Posterior vena cava (tissue), 2 donors: Measurements from ENCODE around the gene BRAF. TPM values are rescaled to one million over a fixed set of nuclear protein-coding genes. Genes with fewer than 3 reads are reported as not detected.
"Not testable (repeated sequence)": the region's sequence is repeated elsewhere in the genome, so short reads cannot be mapped to it uniquely, and the experiment has no call there.

Source experiments
- DNase-seq: peaks from one replicate; pipeline ENCODE4 v3.0.0-alpha.2; 2020; ENCODE audit warnings: low spot score
- intact Hi-C, 2 donors: fragments of 100-400 bp; cut with DNase I; formaldehyde crosslinking; loops; one replicate each; pipeline versions ENCODE4 v1.14.1 to v1.14.2; 2022 to 2023
- total RNA-seq, 2 donors: library from RNA; stranded (reverse); fragmentation: NEBNext Ultra II Directional; extraction: Animal tissue kit (Norgen Biotek cat#: 25700); gene quantifications; one replicate each; pipeline ENCODE4 v1.2.1, GENCODE V29; 2021
- donor health status: DM: yes; HTN: yes; CAD: no.
- donor health status: DM: yes; HTN: yes; CAD: no.

The BRAF gene
- total RNA-seq, 2 donors from 2014 or later, result 32.9 to 39.8 TPM

DNA sequence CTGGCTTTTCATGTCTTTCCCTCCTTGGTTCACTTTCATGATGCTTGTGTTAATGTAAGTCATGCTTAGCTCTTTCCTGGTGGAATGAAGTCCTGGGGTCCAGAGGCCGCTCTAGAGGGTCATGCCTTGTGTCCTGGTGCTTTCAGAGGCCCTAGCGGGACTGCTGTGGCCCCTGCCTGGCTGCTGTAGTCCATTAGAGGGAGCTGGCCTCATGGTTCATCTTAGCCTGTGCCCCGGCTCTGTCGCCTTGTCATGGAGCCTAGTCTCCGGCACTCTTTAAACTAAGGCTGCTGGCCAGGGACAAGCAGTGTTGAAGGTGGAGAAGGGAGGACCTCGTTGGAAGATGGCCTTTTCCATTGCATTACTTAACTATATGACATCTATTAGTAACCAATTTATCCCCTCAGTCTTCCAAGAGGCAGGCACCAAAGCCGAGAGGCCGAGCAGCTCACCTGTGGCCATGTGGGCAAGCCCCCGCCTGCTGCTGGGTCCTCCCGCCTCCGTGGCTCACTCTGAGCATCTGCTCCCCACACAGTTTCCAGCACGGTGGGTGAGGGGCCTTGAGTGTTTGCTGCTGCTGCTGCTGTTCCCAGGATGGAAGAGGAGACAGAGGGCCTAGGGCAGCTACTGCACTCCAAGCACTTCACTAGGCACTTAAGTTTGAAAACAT is 233.2 kb downstream of the BRAF start:
- DNase-seq, result no peak
- intact Hi-C loops, result no loop called here

- intact Hi-C loops, result no loop called here
- DNase-seq, result no peak
These were observed 235.3 kb downstream of the BRAF start for GRCh38 chr7:140689199-140690152.

DNA sequence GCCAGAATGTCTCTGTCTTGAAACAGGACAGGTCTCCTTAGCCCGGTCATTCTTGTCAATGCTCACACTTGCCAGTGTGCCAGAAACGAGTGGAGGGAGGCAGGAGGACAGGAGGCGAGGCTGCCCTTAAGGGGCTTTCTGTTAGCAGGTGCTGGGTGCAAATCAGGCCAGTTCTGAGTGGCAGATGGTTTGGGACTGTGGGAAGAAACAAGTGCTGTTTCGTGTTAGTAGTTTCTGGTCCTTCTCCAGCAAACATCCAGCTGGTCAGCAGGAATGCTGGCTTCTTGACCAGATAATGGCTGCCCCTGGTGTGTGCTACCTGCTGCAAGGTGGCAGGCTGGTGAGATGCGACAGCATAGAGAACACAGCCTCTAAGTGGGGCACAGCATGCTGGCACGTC is 236.4 kb downstream of the BRAF start:
- no peak for DNase-seq
- intact Hi-C loops, result no loop called here

DNA sequence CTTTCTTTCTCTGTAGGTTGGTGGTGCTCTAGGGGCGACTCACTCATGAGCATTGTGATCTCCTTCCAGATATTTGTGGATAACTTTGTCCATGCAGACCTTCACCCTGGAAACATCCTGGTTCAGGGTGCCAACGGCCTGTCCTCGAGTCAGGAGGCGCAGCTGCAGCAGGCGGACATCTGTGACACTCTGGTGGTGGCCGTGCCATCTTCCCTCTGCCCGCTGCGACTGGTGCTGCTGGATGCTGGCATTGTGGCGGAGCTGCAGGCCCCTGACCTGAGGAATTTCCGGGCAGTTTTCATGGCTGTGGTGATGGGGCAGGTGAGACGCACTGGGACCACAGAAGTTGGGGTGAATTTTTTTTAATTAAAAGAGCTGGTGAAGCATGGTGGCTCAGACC is 237.8 kb downstream of the BRAF start:
- intact Hi-C loops, result no loop called here
- no peak for DNase-seq

GRCh38 chr7:140685407-140686087 is 239.2 kb downstream of the BRAF start:
- intact Hi-C loops, result no loop called here
- DNase-seq, result no peak

DNA sequence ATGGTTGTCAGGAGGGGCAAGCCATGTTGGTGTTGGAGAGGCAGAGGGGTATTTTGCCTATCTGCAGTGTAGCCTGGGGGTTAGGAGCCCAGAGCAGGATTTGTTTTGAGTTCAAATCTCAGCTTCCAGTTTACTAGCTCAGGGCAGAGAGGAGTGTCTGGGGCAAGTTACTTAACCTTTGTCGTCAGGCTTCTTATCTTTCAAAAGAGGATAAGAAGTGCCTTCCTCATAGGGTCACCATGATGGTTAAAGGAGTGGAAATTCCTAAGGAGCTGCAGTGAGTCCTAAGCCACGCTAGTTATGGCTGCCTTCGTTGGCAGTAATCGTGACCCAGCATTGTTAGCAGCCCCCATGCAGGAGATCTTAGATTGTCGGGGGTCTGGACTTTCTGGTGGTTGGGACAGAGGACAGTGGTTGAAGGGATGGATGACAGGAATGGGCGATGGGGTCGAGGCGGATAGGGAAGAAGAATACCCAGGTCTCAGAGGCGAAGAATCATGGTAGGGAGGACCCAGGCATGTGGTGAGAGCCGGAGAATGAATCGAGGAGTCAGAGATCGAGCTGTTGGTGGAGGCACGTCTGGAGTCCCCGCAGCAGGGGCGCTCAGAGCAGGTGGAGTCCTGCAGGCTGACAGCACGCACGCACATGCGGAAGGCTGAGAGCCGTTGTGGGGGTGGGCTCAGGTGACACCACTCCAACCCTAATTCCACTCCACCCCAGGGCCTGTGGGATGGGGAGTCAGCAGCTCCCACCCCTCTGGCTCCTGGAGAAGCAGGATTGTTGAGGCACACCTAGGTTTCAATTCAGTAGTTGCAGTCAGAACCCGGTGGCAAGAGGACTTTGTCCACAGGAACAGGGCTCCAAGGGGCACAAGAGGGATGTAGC is 240.4 kb downstream of the BRAF start:
- DNase-seq, result no peak
- intact Hi-C loops, result no loop called here

GRCh38 chr7:140683657-140684056 is 241.1 kb downstream of the BRAF start:
- intact Hi-C loops, result no loop called here
- DNase-seq, result no peak

GRCh38 chr7:140681766-140682165 is 243.0 kb downstream of the BRAF start:
- intact Hi-C loops, result no loop called here
- no peak for DNase-seq

- no peak for DNase-seq
These were observed 243.8 kb downstream of the BRAF start for GRCh38 chr7:140680886-140681285.

DNA sequence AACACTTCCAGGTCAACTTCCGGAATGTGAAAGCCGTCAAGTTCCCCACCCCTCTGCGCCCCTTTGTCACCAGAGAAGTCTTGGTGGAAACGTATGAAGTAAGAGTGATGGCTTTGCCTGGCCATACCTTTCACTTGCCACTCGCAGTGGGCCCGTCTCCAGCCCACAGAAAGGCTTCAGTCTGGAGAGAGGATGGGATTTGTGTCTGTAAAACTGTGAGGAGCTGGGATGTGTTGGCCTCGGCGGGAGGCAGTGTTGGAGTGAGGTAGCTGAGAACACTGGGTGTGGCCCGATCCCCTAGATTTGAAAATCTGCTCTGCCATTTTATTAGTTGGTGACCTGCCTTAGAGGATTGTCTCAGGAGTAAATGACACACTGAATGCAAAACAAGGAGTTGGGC is 245.5 kb downstream of the BRAF start:
- intact Hi-C loops, result no loop called here
- peak; percentile 50 for DNase-seq

More at GRCh38 chr7:140680886-140681285, 243.8 kb downstream of the BRAF start:
- intact Hi-C loops, result no loop called here

GRCh38 chr7:140678816-140679130 is 246.0 kb downstream of the BRAF start:
- intact Hi-C loops, result no loop called here
- peak; percentile 64 for DNase-seq

DNA sequence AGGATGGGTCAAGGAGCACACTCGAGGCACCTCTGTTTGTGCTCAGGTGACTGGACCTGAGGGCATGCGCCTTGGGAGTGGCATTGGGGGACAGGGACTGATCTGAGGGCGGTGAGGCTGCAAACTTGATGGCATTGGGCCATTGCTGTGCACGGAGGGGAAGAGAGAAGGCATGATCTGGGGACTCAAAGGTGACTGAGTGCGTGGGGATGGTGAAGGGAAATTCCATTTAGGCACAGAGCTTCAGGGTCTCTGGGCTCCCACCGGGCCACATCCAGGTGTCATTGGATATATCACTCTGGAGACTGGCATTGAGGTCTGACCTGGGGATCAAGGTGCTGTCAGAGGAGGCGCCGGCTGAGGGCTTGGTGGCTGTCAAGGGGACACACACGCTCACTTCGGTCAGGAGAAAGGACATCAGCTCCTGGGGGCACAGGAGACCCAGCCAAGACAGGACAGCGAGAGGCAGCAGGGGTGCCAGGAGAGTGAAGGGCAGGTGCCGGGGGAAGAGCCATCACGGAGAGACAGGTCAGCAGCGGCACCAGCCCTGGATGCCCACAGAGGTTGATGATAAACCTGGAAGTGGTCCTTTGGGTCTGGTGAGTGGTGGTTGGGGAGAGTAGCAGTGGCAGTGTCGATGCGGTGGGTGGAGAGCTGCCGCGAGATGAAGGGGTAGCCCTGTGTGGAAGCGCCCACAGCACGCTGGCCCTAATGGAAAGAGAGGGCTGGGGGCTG is 246.5 kb downstream of the BRAF start:
- intact Hi-C loops, result no loop called here
- peak; percentile 78 for DNase-seq

- DNase-seq, result peak; percentile 29
- intact Hi-C loops, result no loop called here
These were observed 247.2 kb downstream of the BRAF start for GRCh38 chr7:140677496-140677895.

DNA sequence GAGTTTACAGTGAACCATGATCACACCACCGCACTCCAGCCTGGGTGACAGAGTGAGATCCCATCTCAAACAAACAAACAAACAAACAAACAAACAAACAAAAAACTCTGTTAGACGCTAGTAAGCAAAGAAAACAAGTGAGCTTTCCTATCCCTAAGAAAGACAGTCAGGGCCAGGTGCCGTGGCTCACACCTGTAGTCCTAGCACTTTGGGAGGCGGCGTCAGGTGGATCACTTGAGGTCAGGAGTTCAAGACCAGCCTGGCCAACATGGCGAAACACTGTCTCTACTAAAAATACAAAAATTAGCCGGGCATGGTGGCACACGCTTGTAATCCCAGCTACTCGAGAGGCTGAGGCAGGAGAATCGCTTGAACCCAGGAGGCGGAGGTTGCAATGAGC is 247.8 kb downstream of the BRAF start:
- DNase-seq, result peak; percentile 42
- intact Hi-C loops, result not testable (repeated sequence)

- intact Hi-C loops, result no loop called here
These were observed 248.4 kb downstream of the BRAF start for GRCh38 chr7:140676306-140676705.

DNA sequence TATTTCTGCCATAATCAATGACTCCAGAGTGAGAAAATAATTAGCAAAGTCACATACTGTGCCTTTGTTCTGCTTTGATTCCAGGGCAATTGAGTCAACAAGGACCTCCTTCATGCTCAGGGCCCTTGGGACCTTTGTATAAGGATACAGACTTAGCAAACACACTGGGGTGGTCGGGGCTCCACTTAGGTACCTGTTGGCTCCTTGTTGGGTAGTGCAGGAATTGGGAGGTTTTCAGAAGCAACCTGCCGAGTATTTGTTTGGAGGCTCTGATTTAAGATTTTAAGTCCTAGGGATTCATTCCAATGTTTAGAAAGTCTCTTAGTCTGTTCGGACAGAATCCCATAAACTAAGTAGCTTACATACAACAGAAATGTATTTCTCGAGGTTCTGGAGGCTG is 249.0 kb downstream of the BRAF start:
- intact Hi-C loops, result no loop called here
- peak; percentile 43 for DNase-seq

More at GRCh38 chr7:140676306-140676705, 248.4 kb downstream of the BRAF start:
- peak; percentile 9 for DNase-seq

DNA sequence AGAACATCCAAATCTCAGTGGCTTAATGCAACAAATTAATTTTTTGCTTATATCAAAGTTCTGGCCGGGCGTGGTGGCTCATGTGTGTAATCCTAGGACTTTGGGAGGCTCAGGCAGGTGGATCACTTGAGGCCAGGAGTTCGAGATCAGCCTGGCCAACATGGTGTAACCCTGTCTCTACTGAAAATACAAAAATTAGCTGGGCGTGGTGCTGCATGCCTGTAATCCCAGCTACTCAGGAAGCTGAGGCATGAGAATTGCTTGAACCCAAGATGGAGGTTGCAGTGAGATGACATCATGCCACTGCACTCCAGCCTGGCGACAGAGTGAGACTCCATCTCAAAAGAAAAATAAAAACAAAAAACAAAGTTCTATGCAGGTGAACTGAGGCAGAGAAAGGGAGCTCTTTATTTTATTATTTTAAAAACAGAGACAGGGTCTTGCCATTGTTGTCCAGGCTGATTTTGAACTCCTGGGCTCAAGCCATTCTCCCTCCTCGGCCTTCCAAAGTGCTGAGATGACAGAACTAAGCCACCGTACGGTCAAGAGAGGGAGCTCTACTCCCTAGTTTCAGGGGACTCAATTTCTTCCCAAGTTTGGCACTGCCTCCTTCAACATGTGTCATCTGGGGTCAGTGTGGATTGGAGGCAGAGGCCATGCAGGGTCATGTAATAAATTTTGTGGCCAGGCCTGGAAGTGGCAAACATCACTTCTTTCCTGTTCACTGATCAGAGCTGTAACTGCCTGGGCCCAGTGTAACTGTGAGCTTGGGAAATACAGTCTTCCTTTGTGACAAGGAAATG is 249.6 kb downstream of the BRAF start:
- DNase-seq, result peak; percentile 62
- intact Hi-C loops, result no loop called here

DNA sequence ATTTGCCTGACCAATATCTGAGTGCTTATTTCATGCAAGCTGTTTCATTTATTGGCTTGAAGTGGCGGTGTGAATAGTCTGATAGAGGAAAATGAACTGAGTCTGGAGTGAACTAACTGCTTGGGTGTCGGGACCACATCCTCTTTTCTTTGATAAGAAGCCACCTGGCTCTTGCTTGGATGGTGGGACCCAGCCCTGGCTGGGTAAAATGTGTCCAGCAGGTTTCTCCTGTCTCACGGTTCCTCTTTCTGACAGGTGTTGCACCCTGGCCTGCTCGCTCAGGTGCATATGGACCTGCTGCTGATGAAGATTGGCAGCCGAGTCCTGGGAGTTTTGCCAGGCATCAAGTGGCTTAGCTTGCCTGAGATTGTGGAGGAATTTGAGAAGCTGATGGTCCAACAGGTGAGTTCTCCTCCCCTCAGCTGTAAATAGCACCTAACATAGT is 250.4 kb downstream of the BRAF start:
- DNase-seq, result peak; percentile 64
- intact Hi-C loops, result no loop called here
